SK-N-MC (cell line): ENCODE results near the gene C1RL.

ENCODE experiments used
- DNase-seq: peaks from one replicate; pipeline ENCODE4 v3.0.0-alpha.2; 2011; ENCODE audit warnings: low read depth, low spot score
- H3K27ac ChIP-seq: fragments of 200-600 bp; sonication (generic); 2 replicates; pipeline ENCODE4 v1.5.1; 2016; ENCODE audit warnings: mixed run types
- H3K36me3 ChIP-seq: fragments of 200-600 bp; sonication (generic); 2 replicates; pipeline ENCODE4 v1.6.1; 2017; ENCODE audit warnings: antibody characterized with exemption, low read length, mixed read lengths; ENCODE audit not compliant: insufficient read depth
- H3K4me3 ChIP-seq: fragments of 200-600 bp; sonication (generic); 2 replicates; pipeline ENCODE4 v1.5.1; 2016
- H3K9ac ChIP-seq: fragments of 200-600 bp; sonication (generic); 2 replicates; pipeline ENCODE4 v1.8.0; 2017; ENCODE audit warnings: mixed run types, mixed read lengths; ENCODE audit not compliant: insufficient read length
- H3K9me3 ChIP-seq: fragments of 200-600 bp; sonication (generic); 2 replicates; pipeline ENCODE4 v1.6.1; 2017; ENCODE audit warnings: low read depth, mild to moderate bottlenecking, antibody characterized with exemption, low read length, moderate library complexity, mixed read lengths
- EZH2 ChIP-seq: fragments of 200-600 bp; sonication (generic); IDR thresholded peaks from one replicate; pipeline ENCODE4 v1.6.1; 2017; ENCODE audit warnings: antibody characterized with exemption
- FOXP2 ChIP-seq: optimal IDR thresholded peaks from 2 replicates; pipeline ENCODE3; 2011; ENCODE audit warnings: mild to moderate bottlenecking, moderate library complexity; ENCODE audit not compliant: insufficient read depth; ENCODE audit errors: extremely low read length, control extremely low read depth
- POLR2AphosphoS5 ChIP-seq: IDR thresholded peaks from 2 replicates; pipeline ENCODE4 v1.6.1; 2012; ENCODE audit warnings: mild to moderate bottlenecking, low read depth, low read length, borderline replicate concordance

The C1RL gene

DNA sequence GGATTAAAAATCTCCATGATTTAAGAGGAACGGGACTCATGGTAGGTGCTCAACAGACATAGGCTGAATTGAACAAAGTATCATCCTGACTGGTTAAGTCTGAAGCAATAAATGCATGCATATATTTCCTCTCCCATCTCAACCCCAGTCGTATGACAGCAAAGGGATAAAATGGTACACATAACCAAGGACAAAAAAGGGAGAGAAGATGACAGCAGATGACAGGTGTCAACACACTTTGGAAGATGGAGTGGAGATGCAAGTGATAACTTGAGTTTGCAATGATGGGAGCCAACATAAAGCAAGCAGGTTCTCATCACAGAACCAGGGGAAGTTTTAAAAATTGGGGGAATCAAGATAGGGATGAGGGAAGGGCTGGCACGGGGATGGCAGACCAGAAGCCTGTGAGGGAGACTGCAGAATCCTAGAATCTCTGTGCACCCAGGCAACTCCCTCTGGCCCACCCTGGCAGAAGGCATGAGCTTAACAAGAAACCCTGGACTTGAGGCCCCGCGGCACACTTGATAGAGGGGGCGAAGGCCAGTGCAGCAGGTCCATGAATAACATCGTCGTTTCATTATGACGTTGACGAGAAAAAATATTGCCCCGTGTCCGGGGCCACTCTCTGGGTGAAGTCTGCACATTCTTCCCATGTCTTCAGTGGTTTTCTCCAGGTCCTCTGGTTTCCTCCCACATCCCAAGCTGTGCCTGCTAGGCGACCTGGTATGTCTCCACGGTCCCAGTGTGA is 5.0 kb downstream of the C1RL start:
- no peak for DNase-seq
- no peak overlapping the region for H3K4me3 ChIP-seq
- H3K27ac ChIP-seq, result no peak overlapping the region
- no peak for TF ChIP-seq FOXP2
- TF ChIP-seq POLR2AphosphoS5, result no peak
- TF ChIP-seq EZH2, result no peak
- no peak overlapping the region for H3K9ac ChIP-seq
- no peaks in the 10 kb centered on the region for H3K36me3 ChIP-seq
- peaks cover 6% of the 10 kb centered on the region; the same call in 1 of the 2 replicates for H3K9me3 ChIP-seq

DNA sequence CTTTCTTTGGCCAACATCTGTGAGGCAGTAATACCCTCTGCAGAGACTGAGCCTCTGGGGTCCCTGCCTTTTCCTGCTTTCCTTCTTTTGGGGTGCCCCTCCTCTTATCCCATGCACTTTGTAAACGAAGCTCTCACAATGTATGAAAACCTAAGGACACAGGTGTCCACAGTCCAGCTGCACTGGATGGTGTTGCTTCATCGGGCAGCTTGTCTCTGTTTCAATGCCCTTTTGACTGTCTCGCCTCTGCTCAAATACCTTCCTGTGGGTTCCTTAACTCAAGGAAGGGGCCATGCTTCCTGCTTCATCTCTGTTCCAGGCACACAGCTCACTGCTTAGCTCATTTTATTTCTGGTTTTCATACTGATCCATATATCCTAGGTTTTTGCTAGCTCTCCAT is 6.4 kb downstream of the C1RL start:
- Histone ChIP-seq H3K36me3 (no peaks in the 10 kb centered on the region), H3K9me3 (peaks cover 6% of the 10 kb centered on the region; the same call in 1 of the 2 replicates), H3K4me3 (no peak overlapping the region), H3K9ac (no peak overlapping the region), H3K27ac (no peak overlapping the region)
- TF ChIP-seq POLR2AphosphoS5 (no peak), FOXP2 (no peak), EZH2 (no peak)
- DNase-seq, result no peak

- no peak for DNase-seq
- Histone ChIP-seq H3K36me3 (no peaks in the 10 kb centered on the region), H3K9me3 (peaks cover 6% of the 10 kb centered on the region; the same call in 1 of the 2 replicates), H3K4me3 (no peak overlapping the region), H3K27ac (no peak overlapping the region), H3K9ac (no peak overlapping the region)
- TF ChIP-seq FOXP2 (no peak), EZH2 (no peak), POLR2AphosphoS5 (no peak)
Measured at GRCh38 chr12:7101694-7102131, 7.3 kb downstream of the C1RL start.

DNA sequence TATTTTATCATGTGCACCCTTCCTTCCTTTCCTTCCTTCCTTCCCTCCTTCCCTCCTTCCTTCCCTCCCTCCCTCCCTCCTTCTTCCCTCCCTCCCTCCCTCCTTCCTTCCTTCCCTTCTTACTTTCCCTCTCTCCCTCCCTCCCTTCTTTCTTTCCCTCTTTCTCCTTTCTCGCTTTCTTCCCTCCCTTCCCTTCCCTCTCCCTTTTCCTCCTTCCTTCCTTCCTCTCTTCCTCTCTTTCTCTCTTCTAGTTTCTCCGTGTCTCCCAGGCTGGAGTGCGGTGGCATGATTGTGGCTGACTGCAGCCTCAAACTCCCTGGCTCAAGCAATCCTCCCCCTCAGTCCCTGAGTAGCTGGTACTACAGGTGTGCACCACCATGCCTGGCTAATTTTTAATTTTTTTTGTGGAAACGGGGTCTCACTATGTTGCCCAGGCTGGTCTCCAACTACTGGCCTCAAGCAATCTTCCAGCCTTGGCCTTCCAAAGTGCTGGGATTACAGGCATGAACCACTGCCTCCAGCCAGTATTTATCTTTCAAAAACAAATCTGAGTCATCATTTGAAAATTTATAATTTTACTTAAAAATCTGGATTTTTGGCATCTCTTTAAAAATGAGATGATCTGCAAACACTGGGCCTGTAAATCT is 7.8 kb downstream of the C1RL start:
- Histone ChIP-seq H3K9me3 (peaks cover 3% of the 10 kb centered on the region; the same call in 1 of the 2 replicates), H3K9ac (no peak overlapping the region), H3K4me3 (no peak overlapping the region), H3K27ac (no peak overlapping the region), H3K36me3 (no peaks in the 10 kb centered on the region)
- TF ChIP-seq EZH2 (no peak), POLR2AphosphoS5 (no peak), FOXP2 (no peak)
- DNase-seq, result no peak

GRCh38 chr12:7100239-7100638 is 8.8 kb downstream of the C1RL start:
- no peak overlapping the region for H3K27ac ChIP-seq
- TF ChIP-seq EZH2 (no peak), POLR2AphosphoS5 (no peak), FOXP2 (no peak)
- H3K9me3 ChIP-seq, result no peaks in the 10 kb centered on the region
- no peak overlapping the region for H3K4me3 ChIP-seq
- H3K9ac ChIP-seq, result no peak overlapping the region
- no peaks in the 10 kb centered on the region for H3K36me3 ChIP-seq
- DNase-seq, result no peak

GRCh38 chr12:7099290-7099996 is 9.6 kb downstream of the C1RL start:
- no peak for DNase-seq
- no peak for TF ChIP-seq EZH2
- no peak for TF ChIP-seq FOXP2
- Histone ChIP-seq H3K9ac (no peak overlapping the region), H3K4me3 (no peak overlapping the region), H3K36me3 (no peaks in the 10 kb centered on the region), H3K9me3 (no peaks in the 10 kb centered on the region), H3K27ac (no peak overlapping the region)

GRCh38 chr12:7096979-7097378 is 12.0 kb downstream of the C1RL start:
- Histone ChIP-seq H3K4me3 (no peak overlapping the region), H3K27ac (no peak overlapping the region), H3K9me3 (no peaks in the 10 kb centered on the region), H3K36me3 (no peaks in the 10 kb centered on the region), H3K9ac (no peak overlapping the region)
- DNase-seq, result no peak
- no peak for TF ChIP-seq EZH2
- no peak for TF ChIP-seq POLR2AphosphoS5
- TF ChIP-seq FOXP2, result no peak

DNA sequence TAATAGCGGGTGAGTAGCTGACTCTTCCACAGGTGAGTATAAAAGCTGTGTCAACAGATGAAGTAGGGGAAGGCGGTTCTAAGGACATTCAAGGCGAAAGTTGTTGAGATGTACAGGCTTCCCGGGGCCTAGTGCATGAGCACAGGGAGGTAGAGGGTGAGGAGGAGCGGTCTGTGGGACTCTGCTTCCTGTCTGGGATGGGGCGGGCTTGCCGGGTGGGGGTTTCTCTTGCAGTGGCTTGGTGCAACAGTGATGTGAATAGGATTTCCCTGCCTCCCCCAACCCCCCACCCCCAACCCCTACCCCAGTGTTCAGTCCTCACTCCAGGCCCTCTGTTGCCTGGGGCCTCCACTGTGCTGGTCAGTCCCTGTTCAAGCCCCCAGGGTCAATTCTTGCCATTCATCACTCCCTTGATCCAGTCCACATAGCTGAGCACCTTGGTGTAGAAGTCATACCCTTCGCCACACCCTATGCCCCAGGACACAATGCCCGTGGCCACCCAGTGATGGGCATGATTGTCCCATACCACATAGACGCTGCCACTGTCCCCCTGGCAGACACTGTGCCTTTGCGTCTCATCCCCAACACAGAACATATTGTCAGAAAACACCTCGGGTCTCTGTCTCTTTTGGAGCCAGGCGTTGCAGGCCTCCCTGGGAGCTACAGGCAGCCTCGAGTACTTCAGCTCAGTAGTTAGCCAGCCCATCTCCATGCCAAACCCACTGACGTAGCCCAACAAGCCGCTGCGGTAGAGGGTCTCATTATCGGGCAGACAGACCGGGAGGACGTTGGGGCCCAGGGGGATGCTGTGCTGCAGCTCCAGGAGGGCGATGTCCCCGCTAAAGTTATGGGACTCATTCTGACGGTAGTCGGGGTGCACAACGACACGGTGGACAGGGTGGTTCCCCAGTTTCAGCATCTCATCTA is 12.7 kb downstream of the C1RL start:
- no peak for DNase-seq
- H3K9me3 ChIP-seq, result no peaks in the 10 kb centered on the region
- H3K27ac ChIP-seq, result no peak overlapping the region
- no peak overlapping the region for H3K4me3 ChIP-seq
- no peaks in the 10 kb centered on the region for H3K36me3 ChIP-seq
- no peak overlapping the region for H3K9ac ChIP-seq
- TF ChIP-seq EZH2, result no peak
- TF ChIP-seq FOXP2, result no peak
- no peak for TF ChIP-seq POLR2AphosphoS5
